Spleen (tissue), 7 donors: Measurements from ENCODE around the gene CASP2.

Source experiments
- CTCF ChIP-seq, 11 experiments: fragments of 200-600 bp in 7 of 11; fragments of 450-650 bp in 4 of 11; sonication (generic) in 4 of 11; IDR thresholded peaks in 8 of 11; conservative IDR thresholded peaks in 3 of 11; 1 replicate in 7 of 11; 2 replicates in 4 of 11; pipeline versions ENCODE4 v1.4.0 to v1.8.0; 2016 to 2021; ENCODE audit warnings: antibody characterized with exemption in 11 of 11, inconsistent platforms in 4 of 11, mild to moderate bottlenecking in 1 of 11
- POLR2A ChIP-seq, 3 donors: fragments of 450-650 bp; IDR thresholded peaks; one replicate each; pipeline ENCODE4 v1.5.1; 2017; ENCODE audit warnings: antibody characterized with exemption in 3 of 3, mild to moderate bottlenecking in 1 of 3
- donor health status: DM: no; HTN: no; CAD: no; lungs with moderate emphysema.
- donor health status: DM: no; HTN: no; CAD: no.
- donor health status: DM: no; HTN: no; CAD: no.

- TF ChIP-seq CTCF (IDR thresholded peaks at IDR 0.05 in 8 of 11, conservative IDR thresholded peaks at IDR 0.05 in 3 of 11) (no peak), POLR2A (IDR thresholded peaks at IDR 0.05) (no peak)
Measured at GRCh38 chr7:143256932-143257331, 31.2 kb upstream of the CASP2 start.
